SK-N-SH (cell line): ENCODE data around the gene MYNN. TPM values are rescaled to one million over a fixed set of nuclear protein-coding genes. Genes with fewer than 3 reads are reported as not detected.

Experiments
- CTCF ChIA-PET: fragments of 300-600, 350-600 bp; formaldehyde crosslinking; extraction: SDS; loops from one replicate; lab custom pipeline; 2021; lab: Yijun Ruan, JAX
- POLR2A ChIA-PET: fragments of 350-600 bp; sonication (Branson Sonifier 250); formaldehyde crosslinking; extraction: SDS; loops from one replicate; lab custom pipeline; 2020; ENCODE audit warnings: antibody characterized with exemption, inconsistent platforms; lab: Yijun Ruan, JAX
- DNase-seq: peaks from one replicate; pipeline ENCODE4 v3.0.0; 2012
- H2AFZ ChIP-seq: fragments of 200-600 bp; sonication (generic); 2 replicates; pipeline ENCODE4 v1.8.1; 2016; ENCODE audit warnings: antibody characterized with exemption, mild to moderate bottlenecking, low read depth
- H3F3A ChIP-seq: fragments of 200-600 bp; sonication (generic); replicated peaks from 2 replicates; pipeline ENCODE3; 2016; ENCODE audit warnings: antibody characterized with exemption, mild to moderate bottlenecking; ENCODE audit not compliant: insufficient read depth
- H3K27ac ChIP-seq, 2 experiments: fragments of 200-500 bp in 1 of 2; fragments of 200-600 bp in 1 of 2; sonication (Bioruptor generic) in 1 of 2; sonication (generic), shearing (Covaris generic) in 1 of 2; 2 replicates each; pipeline versions ENCODE4 v1.5.1 to v1.6.1; 2014 to 2016; ENCODE audit warnings: low read depth in 2 of 2, inconsistent platforms in 1 of 2, low read length in 1 of 2, mild to moderate bottlenecking in 1 of 2, mixed read lengths in 1 of 2
- H3K27me3 ChIP-seq: fragments of 200-600 bp; sonication (generic), shearing (Covaris generic); 2 replicates; pipeline ENCODE4 v1.6.1; 2016; ENCODE audit warnings: mixed run types; ENCODE audit not compliant: insufficient read depth
- H3K36me3 ChIP-seq, 2 experiments: fragments of 200-500 bp in 1 of 2; fragments of 200-600 bp in 1 of 2; sonication (Bioruptor generic) in 1 of 2; sonication (generic) in 1 of 2; replicated peaks in 1 of 2; 2 replicates each; pipeline versions ENCODE3 to v1.5.1; 2014 to 2016; ENCODE audit warnings: low read length in 1 of 2, mild to moderate bottlenecking in 1 of 2; ENCODE audit not compliant: insufficient read depth in 2 of 2, control insufficient read depth in 1 of 2
- H3K4me1 ChIP-seq, 2 experiments: fragments of 200-500 bp in 1 of 2; fragments of 200-600 bp in 1 of 2; sonication (Bioruptor generic) in 1 of 2; sonication (generic), shearing (Covaris generic) in 1 of 2; 2 replicates each; pipeline versions ENCODE4 v1.5.1 to v1.6.1; 2014 to 2016; ENCODE audit warnings: low read depth in 1 of 2, low read length in 1 of 2, mixed run types in 1 of 2; ENCODE audit not compliant: insufficient read depth in 2 of 2, control insufficient read depth in 1 of 2
- H3K4me2 ChIP-seq: fragments of 200-600 bp; sonication (generic), shearing (Covaris generic); 2 replicates; pipeline ENCODE4 v1.6.1; 2017; ENCODE audit warnings: mixed run types
- H3K4me3 ChIP-seq, 2 experiments: fragments of 200-500 bp in 1 of 2; fragments of 200-600 bp in 1 of 2; sonication (Bioruptor generic) in 1 of 2; sonication (generic), shearing (Covaris generic) in 1 of 2; 2 replicates each; pipeline versions ENCODE4 v1.5.1 to v1.8.1; 2014 to 2016; ENCODE audit warnings: low read depth in 2 of 2, inconsistent platforms in 1 of 2, low read length in 1 of 2, mild to moderate bottlenecking in 1 of 2, mixed read lengths in 1 of 2, moderate library complexity in 1 of 2
- H3K79me2 ChIP-seq: fragments of 200-600 bp; sonication (generic); 2 replicates; pipeline ENCODE4 v1.8.1; 2017; ENCODE audit warnings: mild to moderate bottlenecking; ENCODE audit not compliant: insufficient read depth
- H3K9ac ChIP-seq: fragments of 200-600 bp; sonication (generic); 2 replicates; pipeline ENCODE4 v1.6.1; 2017; ENCODE audit warnings: mixed run types
- H3K9me2 ChIP-seq: fragments of 200-600 bp; sonication (generic); 2 replicates; pipeline ENCODE4 v1.6.1; 2017; ENCODE audit warnings: mixed run types
- H3K9me3 ChIP-seq: fragments of 200-600 bp; sonication (generic); 2 replicates; pipeline ENCODE4 v1.6.1; 2017; ENCODE audit warnings: mixed run types, mild to moderate bottlenecking, moderate library complexity
- H4K20me1 ChIP-seq: fragments of 200-600 bp; sonication (generic); 2 replicates; pipeline ENCODE4 v1.6.1; 2017; ENCODE audit warnings: mild to moderate bottlenecking, mixed run types; ENCODE audit not compliant: insufficient read depth
- CHD2 ChIP-seq: fragments of 150-350 bp; IDR thresholded peaks from 2 replicates; pipeline ENCODE4 v1.6.1; 2018; ENCODE audit warnings: low read length; ENCODE audit not compliant: partially characterized antibody
- ELF1 ChIP-seq: IDR thresholded peaks from 2 replicates; pipeline ENCODE4 v1.4.0; 2012
- FOXJ3 ChIP-seq: sonication (generic); formaldehyde crosslinking; IDR thresholded peaks from 2 replicates; pipeline ENCODE4 v1.5.1; 2020; ENCODE audit warnings: mild to moderate bottlenecking, missing genetic modification reagents
- GATA2 ChIP-seq: sonication (generic); formaldehyde crosslinking; IDR thresholded peaks from 2 replicates; pipeline ENCODE4 v1.5.0; 2020; ENCODE audit warnings: mild to moderate bottlenecking, missing genetic modification reagents
- MEF2A ChIP-seq: IDR thresholded peaks from 2 replicates; pipeline ENCODE4 v1.4.0; 2012; ENCODE audit warnings: low read depth, borderline replicate concordance
- MXI1 ChIP-seq: IDR thresholded peaks from 2 replicates; pipeline ENCODE4 v1.6.1; 2012; ENCODE audit warnings: mild to moderate bottlenecking, low read depth, low read length, improper control_type of control experiment
- NRF1 ChIP-seq: IDR thresholded peaks from 2 replicates; pipeline ENCODE4 v1.6.1; 2012; ENCODE audit warnings: low read depth, mild to moderate bottlenecking, low read length
- POLR2AphosphoS5 ChIP-seq: IDR thresholded peaks from 2 replicates; pipeline ENCODE4 v1.6.1; 2012; ENCODE audit warnings: low read depth, low read length
- RAD21 ChIP-seq: IDR thresholded peaks from 2 replicates; pipeline ENCODE4 v1.6.1; 2012; ENCODE audit warnings: mild to moderate bottlenecking, low read length
- RCOR1 ChIP-seq: fragments of 150-350 bp; IDR thresholded peaks from 2 replicates; pipeline ENCODE4 v1.6.1; 2017; ENCODE audit warnings: antibody characterized with exemption, low read length
- RFX5 ChIP-seq: IDR thresholded peaks from 2 replicates; pipeline ENCODE4 v1.6.1; 2012; ENCODE audit warnings: mild to moderate bottlenecking, improper control_type of control experiment, low read length
- RXRA ChIP-seq: IDR thresholded peaks from 2 replicates; pipeline ENCODE4 v1.4.0; 2012; ENCODE audit warnings: low read depth, mild to moderate bottlenecking, borderline replicate concordance
- SIN3A ChIP-seq: IDR thresholded peaks from 2 replicates; pipeline ENCODE4 v1.6.1; 2012; ENCODE audit warnings: low read depth, mild to moderate bottlenecking, low read length, moderate library complexity, borderline replicate concordance
- TCF12 ChIP-seq: IDR thresholded peaks from 2 replicates; pipeline ENCODE4 v1.4.0; 2012
- TEAD4 ChIP-seq: IDR thresholded peaks from 2 replicates; pipeline ENCODE4 v1.4.0; 2012; ENCODE audit warnings: mild to moderate bottlenecking, borderline replicate concordance; ENCODE audit not compliant: insufficient read depth
- USF2 ChIP-seq: fragments of 150-350 bp; IDR thresholded peaks from 2 replicates; pipeline ENCODE4 v1.6.1; 2017; ENCODE audit warnings: antibody characterized with exemption, low read length, low read depth, borderline replicate concordance
- WGBS: methylation state at CpG from one replicate; pipeline ENCODE4 v1.1.6; 2017; ENCODE audit warnings: low lambda C conversion rate; 5-methylcytosine and 5-hydroxymethylcytosine counted together
- polyA plus RNA-seq, 3 experiments: library from polyadenylated mRNA; depleted of rRNA; stranded (reverse); fragments of >200 nt; gene quantifications; 2 replicates each; pipeline ENCODE4 v1.2.3, GENCODE V29; 2012
- TF ChIP-seq, protein P1 (sequence below): IDR thresholded peaks from 2 replicates; pipeline ENCODE4 v1.4.0; 2012; ENCODE audit warnings: low read depth

Gene MYNN
- polyA plus RNA-seq, 1 of the 3 experiments (the other 2 are of a cell fraction) = 9.7 TPM

GRCh38 chr3:169746924-169747323, 26.3 kb upstream of the MYNN start:
- TF ChIP-seq TEAD4 (no peak), MEF2A (no peak), GATA2 (CRISPR knock-in tag) (no peak)
- TF ChIP-seq, protein P1, sequence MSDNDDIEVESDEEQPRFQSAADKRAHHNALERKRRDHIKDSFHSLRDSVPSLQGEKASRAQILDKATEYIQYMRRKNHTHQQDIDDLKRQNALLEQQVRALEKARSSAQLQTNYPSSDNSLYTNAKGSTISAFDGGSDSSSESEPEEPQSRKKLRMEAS = no peak
- DNase-seq = no peak
- no peaks in the 10 kb centered on the region for H3K4me1 ChIP-seq
- no peaks in the 10 kb centered on the region for H3K79me2 ChIP-seq
- no peaks in the 10 kb centered on the region for H3K9me3 ChIP-seq
- H3K9ac ChIP-seq = no peak overlapping the region
- H3K36me3 ChIP-seq = no peaks in the 10 kb centered on the region
- H3K9me2 ChIP-seq = no peaks in the 10 kb centered on the region
- no peak overlapping the region for H3K4me2 ChIP-seq
- ChIA-PET POLR2A (no interaction called here), CTCF (interaction anchor here (1.2 kb wide), 1 partner anchor 78 kb away, joined by 5 read pairs; no protein-coding TSS in a partner anchor)
- H2AFZ ChIP-seq = no peak overlapping the region
- H3K4me3 ChIP-seq = no peak overlapping the region
- no peaks in the 10 kb centered on the region for H4K20me1 ChIP-seq
- 42% methylated on average over 6 of the region's 6 CpGs for WGBS
- H3F3A ChIP-seq = no peaks in the 10 kb centered on the region
- H3K27me3 ChIP-seq = peaks cover 6% of the 10 kb centered on the region; the same call in 1 of the 2 replicates
- H3K27ac ChIP-seq = no peak overlapping the region

GRCh38 chr3:169748670-169749069, 24.5 kb upstream of the MYNN start:
- Histone ChIP-seq H3K27me3 (peaks cover 15% of the 10 kb centered on the region; the same call in 1 of the 2 replicates), H3K9me3 (no peaks in the 10 kb centered on the region), H3K9ac (no peak overlapping the region), H3K4me2 (no peak overlapping the region), H3K4me1 (no peaks in the 10 kb centered on the region), H3K9me2 (no peaks in the 10 kb centered on the region), H3K4me3 (no peak overlapping the region), H3F3A (no peaks in the 10 kb centered on the region), H3K27ac (no peak overlapping the region), H3K36me3 (no peaks in the 10 kb centered on the region), H4K20me1 (no peaks in the 10 kb centered on the region), H2AFZ (no peak overlapping the region), H3K79me2 (no peaks in the 10 kb centered on the region)
- POLR2A ChIA-PET = no interaction called here
- CTCF ChIA-PET = interaction anchor here (1.6 kb wide), 1 partner anchor 15 kb away, joined by 7 read pairs; no protein-coding TSS in a partner anchor
- TF ChIP-seq, protein P1 = no peak
- no peak for TF ChIP-seq TCF12
- TF ChIP-seq USF2 = no peak
- DNase-seq = no peak
- 46% methylated on average over 3 of the region's 3 CpGs for WGBS

DNA sequence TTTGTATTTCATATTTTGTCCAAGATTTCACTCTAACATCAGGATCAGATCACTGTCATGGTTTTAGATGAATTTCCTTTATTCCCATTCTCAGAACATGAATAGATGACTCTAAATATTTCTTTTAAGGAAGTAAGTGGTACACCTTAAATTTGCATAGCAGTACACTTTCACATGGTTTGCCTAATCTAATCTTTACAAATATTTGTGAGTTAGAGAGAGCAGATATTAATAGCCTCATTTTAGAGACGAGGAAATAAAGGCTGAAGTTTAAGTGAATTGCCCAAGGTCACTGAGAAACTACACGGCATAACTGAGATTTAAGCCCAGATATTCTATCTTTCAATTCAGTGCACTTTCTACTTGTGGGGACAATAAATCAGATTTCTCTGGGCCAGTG, 22.5 kb upstream of the MYNN start:
- Histone ChIP-seq H3K27me3 (peaks cover 15% of the 10 kb centered on the region; the same call in 1 of the 2 replicates), H3K9me2 (no peaks in the 10 kb centered on the region), H3F3A (no peaks in the 10 kb centered on the region), H3K27ac (no peak overlapping the region), H3K4me1 (no peaks in the 10 kb centered on the region), H3K4me2 (no peak overlapping the region), H3K4me3 (no peak overlapping the region), H3K79me2 (no peaks in the 10 kb centered on the region), H4K20me1 (no peaks in the 10 kb centered on the region), H3K9ac (no peak overlapping the region), H2AFZ (no peak overlapping the region), H3K36me3 (no peaks in the 10 kb centered on the region), H3K9me3 (no peaks in the 10 kb centered on the region)
- WGBS = 19% methylated on average over 2 of the region's 2 CpGs
- CTCF ChIA-PET = no interaction called here
- POLR2A ChIA-PET = no interaction called here
- TF ChIP-seq FOXJ3 = no peak
- no peak for TF ChIP-seq TCF12
- TF ChIP-seq ELF1 = no peak
- TF ChIP-seq USF2 = no peak
- TF ChIP-seq RAD21 = no peak
- TF ChIP-seq RCOR1 = no peak
- no peak for TF ChIP-seq POLR2AphosphoS5
- no peak for TF ChIP-seq CHD2
- TF ChIP-seq RXRA = no peak
- no peak for TF ChIP-seq NRF1
- no peak for TF ChIP-seq RFX5
- no peak for TF ChIP-seq TEAD4
- no peak for TF ChIP-seq SIN3A
- TF ChIP-seq MXI1 = no peak
- TF ChIP-seq, protein P1 = no peak
- no peak for TF ChIP-seq GATA2 (CRISPR knock-in tag)
- no peak for DNase-seq
